Measurements from ENCODE around the gene SECISBP2L. TPM values are rescaled to one million over a fixed set of nuclear protein-coding genes. Genes with fewer than 3 reads are reported as not detected.
A peak's percentile ranks its signal among the peaks of the same experiment; 100 is the strongest.

SECISBP2L gene
- total RNA-seq, 1 donor from 2014 or later, result 119 TPM

- TF ChIP-seq CTCF (IDR thresholded peaks at IDR 0.05), result no peak
- intact Hi-C loops (cut with DNase I), result no loop called here
- peaks cover 22% of the 10 kb centered on the region for H3K4me1 ChIP-seq
These were observed 81.3 kb downstream of the SECISBP2L start for GRCh38 chr15:48964898-48965297.

GRCh38 chr15:48963524-48964113 is 82.6 kb downstream of the SECISBP2L start, which contains the start of gene SHC4:
TSS of gene SHC4 (minus strand) at chr15:48963919. CDS start at chr15:48963015, 904 bp downstream.
- no peaks in the 10 kb centered on the region for H3K36me3 ChIP-seq
- H3K27ac ChIP-seq, result no peak within 1 kb of the TSS
- H3K9me3 ChIP-seq, result no peaks in the 10 kb centered on the region
- intact Hi-C loops (cut with DNase I), result no loop called here
- peaks cover 22% of the 10 kb centered on the region for H3K4me1 ChIP-seq
- H3K4me3 ChIP-seq, result peak within 1 kb of the TSS; percentile 54
- ATAC-seq, result peak; percentile 54
- peak; percentile 67 for DNase-seq
- H3K27me3 ChIP-seq, result peaks cover 9% of the 10 kb centered on the region
- TF ChIP-seq CTCF (IDR thresholded peaks at IDR 0.05), result peak; percentile 21

More at GRCh38 chr15:48964898-48965297, 81.3 kb downstream of the SECISBP2L start:
- DNase-seq (no peak), ATAC-seq (no peak)
- no peaks in the 10 kb centered on the region for H3K36me3 ChIP-seq
- H3K9me3 ChIP-seq, result no peaks in the 10 kb centered on the region
- H3K27ac ChIP-seq, result no peak overlapping the region
- H3K4me3 ChIP-seq, result no peak overlapping the region
- peaks cover 9% of the 10 kb centered on the region for H3K27me3 ChIP-seq

- no peak overlapping the region for H3K27ac ChIP-seq
- H3K4me1 ChIP-seq, result peaks cover 22% of the 10 kb centered on the region
- H3K36me3 ChIP-seq, result no peaks in the 10 kb centered on the region
- peak overlapping the region; percentile 54 for H3K4me3 ChIP-seq
- intact Hi-C loops (cut with DNase I), result no loop called here
- no peaks in the 10 kb centered on the region for H3K9me3 ChIP-seq
- ATAC-seq (peak; percentile 64), DNase-seq (peak; percentile 64)
- H3K27me3 ChIP-seq, result peaks cover 9% of the 10 kb centered on the region
- no peak for TF ChIP-seq CTCF (IDR thresholded peaks at IDR 0.05)
These were observed 83.4 kb downstream of the SECISBP2L start for GRCh38 chr15:48962662-48963523.

- H3K36me3 ChIP-seq, result no peaks in the 10 kb centered on the region
- no peak for TF ChIP-seq CTCF (IDR thresholded peaks at IDR 0.05)
- no peak overlapping the region for H3K27ac ChIP-seq
- no peaks in the 10 kb centered on the region for H3K4me1 ChIP-seq
- no peaks in the 10 kb centered on the region for H3K9me3 ChIP-seq
- no peaks in the 10 kb centered on the region for H3K27me3 ChIP-seq
- DNase-seq (no peak), ATAC-seq (no peak)
- no peak overlapping the region for H3K4me3 ChIP-seq
- intact Hi-C loops (cut with DNase I), result no loop called here
These were observed 90.3 kb downstream of the SECISBP2L start for GRCh38 chr15:48955967-48956366.

GRCh38 chr15:48955370-48955769 is 90.9 kb downstream of the SECISBP2L start:
- Histone ChIP-seq H3K9me3 (no peaks in the 10 kb centered on the region), H3K4me1 (no peaks in the 10 kb centered on the region), H3K36me3 (no peaks in the 10 kb centered on the region), H3K27ac (no peak overlapping the region), H3K27me3 (no peaks in the 10 kb centered on the region), H3K4me3 (no peak overlapping the region)
- TF ChIP-seq CTCF (IDR thresholded peaks at IDR 0.05), result no peak
- DNase-seq (no peak), ATAC-seq (no peak)
- intact Hi-C loops (cut with DNase I), result no loop called here
